BE2C (cell line): ENCODE data around the gene ISYNA1.

Source experiments
- DNase-seq: peaks from one replicate; pipeline ENCODE4 v3.0.0-alpha.2; 2020
- H3K27me3 ChIP-seq: fragments of 250-450 bp; sonication (Bioruptor Pico); 2 replicates; pipeline ENCODE4 v1.5.1; 2020; ENCODE audit warnings: mild to moderate bottlenecking
- H3K36me3 ChIP-seq: fragments of 250-450 bp; sonication (Bioruptor Pico); 2 replicates; pipeline ENCODE4 v1.5.1; 2020; ENCODE audit warnings: mild to moderate bottlenecking
- H3K4me1 ChIP-seq: fragments of 250-450 bp; sonication (Bioruptor Pico); 2 replicates; pipeline ENCODE4 v1.5.1; 2020
- H3K4me3 ChIP-seq: 2 replicates; pipeline ENCODE4 v1.5.1; 2011; ENCODE audit warnings: low read depth, low read length
- H3K9me3 ChIP-seq: fragments of 250-450 bp; sonication (Bioruptor Pico); 2 replicates; pipeline ENCODE4 v1.5.1; 2020
- CTCF ChIP-seq: IDR thresholded peaks from 2 replicates; pipeline ENCODE4 v1.5.1; 2012; ENCODE audit warnings: mild to moderate bottlenecking, low read depth, low read length

ISYNA1 gene

GRCh38 chr19:18427080-18427742 is 10.7 kb downstream of the ISYNA1 start:
- DNase-seq: peak; percentile 12
- peaks cover 14% of the 10 kb centered on the region for H3K36me3 ChIP-seq
- H3K27me3 ChIP-seq: no peaks in the 10 kb centered on the region
- TF ChIP-seq CTCF: no peak
- peaks cover 28% of the 10 kb centered on the region for H3K4me1 ChIP-seq
- no peak overlapping the region for H3K4me3 ChIP-seq
- H3K9me3 ChIP-seq: no peaks in the 10 kb centered on the region

- Histone ChIP-seq H3K9me3 (no peaks in the 10 kb centered on the region), H3K36me3 (peaks cover 11% of the 10 kb centered on the region), H3K27me3 (no peaks in the 10 kb centered on the region), H3K4me3 (no peak overlapping the region), H3K4me1 (peaks cover 22% of the 10 kb centered on the region)
- no peak for TF ChIP-seq CTCF
- DNase-seq: no peak
Observed at GRCh38 chr19:18426416-18426767, 11.5 kb downstream of the ISYNA1 start.

GRCh38 chr19:18425515-18426415 is 12.2 kb downstream of the ISYNA1 start:
- no peak overlapping the region for H3K4me3 ChIP-seq
- H3K9me3 ChIP-seq: no peaks in the 10 kb centered on the region
- H3K36me3 ChIP-seq: peaks cover 11% of the 10 kb centered on the region
- no peaks in the 10 kb centered on the region for H3K27me3 ChIP-seq
- TF ChIP-seq CTCF: no peak
- peaks cover 22% of the 10 kb centered on the region for H3K4me1 ChIP-seq
- peak; percentile 12 for DNase-seq

GRCh38 chr19:18424890-18425514 is 12.9 kb downstream of the ISYNA1 start:
- H3K9me3 ChIP-seq: no peaks in the 10 kb centered on the region
- H3K36me3 ChIP-seq: peaks cover 8% of the 10 kb centered on the region
- no peaks in the 10 kb centered on the region for H3K27me3 ChIP-seq
- peaks cover 19% of the 10 kb centered on the region for H3K4me1 ChIP-seq
- no peak overlapping the region for H3K4me3 ChIP-seq
- DNase-seq: peak; percentile 9
- no peak for TF ChIP-seq CTCF

GRCh38 chr19:18424122-18424889 is 13.6 kb downstream of the ISYNA1 start:
- Histone ChIP-seq H3K36me3 (peaks cover 8% of the 10 kb centered on the region), H3K4me3 (no peak overlapping the region), H3K4me1 (peaks cover 13% of the 10 kb centered on the region)

More at GRCh38 chr19:18424122-18424889, 13.6 kb downstream of the ISYNA1 start:
- no peak for DNase-seq
- H3K9me3 ChIP-seq: no peaks in the 10 kb centered on the region
- TF ChIP-seq CTCF: no peak
- no peaks in the 10 kb centered on the region for H3K27me3 ChIP-seq
